Endothelial cell of umbilical vein (primary cell): ENCODE measurements around the gene SENP6. TPM values are rescaled to one million over a fixed set of nuclear protein-coding genes. Genes with fewer than 3 reads are reported as not detected.

Experiments
- BruUV-seq: library from RNA; stranded (reverse); fragments of 400-500 nt; replicated peaks from 2 replicates; lab custom pipeline; 2021; lab: Mats Ljungman, UMichigan
- CTCF ChIA-PET: fragments of 300-600, 350-600 bp; sonication (Branson Sonifier 250); formaldehyde crosslinking; loops from one replicate; lab custom pipeline; 2021; ENCODE audit warnings: antibody characterized with exemption, inconsistent platforms; lab: Charles Lee
- POLR2A ChIA-PET: fragments of 300-600, 350-600 bp; sonication (Branson Sonifier 250); formaldehyde crosslinking; loops from one replicate; lab custom pipeline; 2021; ENCODE audit warnings: antibody characterized with exemption, inconsistent platforms; lab: Charles Lee
- DNase-seq: peaks from one replicate; pipeline ENCODE4 v3.0.0-alpha.2; 2011; ENCODE audit warnings: low read depth, low spot score
- FAIRE-seq: peaks from 2 replicates; lab custom pipeline; 2011; peaks lifted over from hg19 to GRCh38; lab: Jason Lieb, UNC
- H2AFZ ChIP-seq: 2 replicates; pipeline ENCODE4 v1.6.0; 2012; ENCODE audit warnings: low read depth, low read length, control low read depth, inconsistent platforms
- H3K27ac ChIP-seq: 2 replicates; pipeline ENCODE4 v1.5.1; 2011; ENCODE audit warnings: low read depth, mild to moderate bottlenecking, control low read depth, low read length, moderate library complexity; ENCODE audit not compliant: insufficient read depth
- H3K27me3 ChIP-seq, 2 experiments: 2 replicates each; pipeline versions ENCODE4 v1.6.0 to v1.6.1; 2011; ENCODE audit warnings: low read length in 2 of 2, mixed read lengths in 1 of 2; ENCODE audit not compliant: control insufficient read depth in 2 of 2, insufficient read depth in 2 of 2
- H3K36me3 ChIP-seq, 2 experiments: 2 replicates in 1 of 2; 3 replicates in 1 of 2; pipeline ENCODE4 v1.5.1; 2011; ENCODE audit warnings: low read length in 2 of 2, mild to moderate bottlenecking in 1 of 2, moderate library complexity in 1 of 2; ENCODE audit not compliant: control insufficient read depth in 2 of 2, insufficient read depth in 2 of 2; ENCODE audit errors: extremely low read depth in 1 of 2
- H3K4me1 ChIP-seq: 3 replicates; pipeline ENCODE4 v1.5.1; 2011; ENCODE audit warnings: mild to moderate bottlenecking, low read length; ENCODE audit not compliant: control insufficient read depth, insufficient read depth; ENCODE audit errors: extremely low read depth
- H3K4me2 ChIP-seq: 2 replicates; pipeline ENCODE4 v1.6.1; 2011; ENCODE audit warnings: low read length, control low read depth, mixed read lengths; ENCODE audit not compliant: insufficient read depth
- H3K4me3 ChIP-seq, 3 experiments: fragments of 200-600 bp in 1 of 3; sonication (generic), shearing (Covaris generic) in 1 of 3; replicated peaks in 1 of 3; 2 replicates each; pipeline ENCODE4 v1.5.1; 2011 to 2016; ENCODE audit warnings: control low read depth in 3 of 3, low read length in 3 of 3, mild to moderate bottlenecking in 2 of 3, inconsistent platforms in 1 of 3, low read depth in 1 of 3, moderate library complexity in 1 of 3; ENCODE audit not compliant: insufficient read depth in 1 of 3
- H3K79me2 ChIP-seq: 2 replicates; pipeline ENCODE4 v1.6.0; 2012; ENCODE audit warnings: low read length, inconsistent platforms; ENCODE audit not compliant: control insufficient read depth, insufficient read depth
- H3K9ac ChIP-seq: replicated peaks from 2 replicates; pipeline ENCODE3; 2011; ENCODE audit warnings: low read length, control low read depth; ENCODE audit not compliant: insufficient read depth; ENCODE audit errors: extremely low read depth
- H3K9me1 ChIP-seq: replicated peaks from 3 replicates; pipeline ENCODE4 v1.6.0; 2011; ENCODE audit warnings: mild to moderate bottlenecking, low read length; ENCODE audit not compliant: control insufficient read depth, insufficient read depth; ENCODE audit errors: extremely low read depth
- H3K9me3 ChIP-seq: replicated peaks from 2 replicates; pipeline ENCODE4 v1.5.1; 2012; ENCODE audit warnings: low read length, inconsistent platforms; ENCODE audit not compliant: control insufficient read depth, insufficient read depth
- H4K20me1 ChIP-seq: replicated peaks from 2 replicates; pipeline ENCODE3; 2011; ENCODE audit warnings: mild to moderate bottlenecking, low read length; ENCODE audit not compliant: control insufficient read depth, insufficient read depth; ENCODE audit errors: extremely low read depth
- EZH2 ChIP-seq: IDR thresholded peaks from 2 replicates; pipeline ENCODE4 v1.6.1; 2012; ENCODE audit warnings: borderline replicate concordance, low read depth, mild to moderate bottlenecking, moderate library complexity, low read length, inconsistent platforms; ENCODE audit not compliant: severe bottlenecking
- FOS ChIP-seq: IDR thresholded peaks from 2 replicates; pipeline ENCODE4 v1.6.1; 2011; ENCODE audit warnings: mild to moderate bottlenecking, low read length, moderate library complexity, borderline replicate concordance; ENCODE audit not compliant: insufficient read depth
- GATA2 ChIP-seq: IDR thresholded peaks from 2 replicates; pipeline ENCODE4 v1.7.0; 2011; ENCODE audit warnings: low read depth, mild to moderate bottlenecking, moderate library complexity, mixed read lengths, low read length; ENCODE audit not compliant: insufficient read length, insufficient read depth
- JUN ChIP-seq: IDR thresholded peaks from 2 replicates; pipeline ENCODE4 v1.6.1; 2011; ENCODE audit warnings: borderline replicate concordance, low read depth; ENCODE audit not compliant: insufficient read length, insufficient read depth
- MYC ChIP-seq: IDR thresholded peaks from one replicate; pipeline ENCODE4 v1.6.1; 2011; ENCODE audit warnings: mild to moderate bottlenecking, low read depth, low read length
- POLR2A ChIP-seq: IDR thresholded peaks from 2 replicates; pipeline ENCODE4 v1.6.1; 2012; ENCODE audit warnings: low read depth, mild to moderate bottlenecking, control low read depth, low read length
- POLR2AphosphoS5 ChIP-seq: IDR thresholded peaks from 2 replicates; pipeline ENCODE4 v1.6.1; 2012; ENCODE audit warnings: low read depth, mild to moderate bottlenecking, control low read depth, low read length, moderate library complexity; ENCODE audit not compliant: insufficient read depth
- dilution Hi-C: fragments of 300-500 bp; cut with MboI; formaldehyde crosslinking; loops from one replicate; pipeline ENCODE4 v1.15.0; 2019; ENCODE audit warnings: low sequenced_read_pairs; ENCODE audit not compliant: extremely low pct_ligation_motif_present
- intact Hi-C: fragments of 100-400 bp; cut with micrococcal nuclease; formaldehyde crosslinking; loops from one replicate; pipeline ENCODE4 v1.10.0; 2022
- polyA plus RNA-seq, 4 experiments: library from polyadenylated mRNA; depleted of rRNA in 3 of 4; stranded (reverse) in 3 of 4; unstranded in 1 of 4; fragments of >200 nt; gene quantifications; 2 replicates each; pipeline versions ENCODE4 v1.2.1 to v1.2.3, GENCODE V29; 2011 to 2012; ENCODE audit warnings: missing spikeins in 1 of 4
- total RNA-seq: library from RNA; stranded (reverse); gene quantifications from 2 replicates; pipeline ENCODE4 v1.2.3, GENCODE V29; 2021
- TF ChIP-seq, protein P1 (sequence below): IDR thresholded peaks from 2 replicates; pipeline ENCODE4 v1.6.1; 2011; ENCODE audit not compliant: insufficient read depth, insufficient read length
- TF ChIP-seq, protein P2 (sequence below), 2 donors: IDR thresholded peaks; 1 replicate in 1 of 2; 2 replicates in 1 of 2; pipeline ENCODE4 v1.5.1; 2011; ENCODE audit warnings: low read length in 2 of 2, mild to moderate bottlenecking in 2 of 2, moderate library complexity in 2 of 2, control low read depth in 1 of 2, inconsistent platforms in 1 of 2, low read depth in 1 of 2; ENCODE audit not compliant: insufficient read depth in 1 of 2; ENCODE audit errors: extremely low read depth in 1 of 2

Gene SENP6
- total and polyA plus RNA-seq, 2 donors (not counting 3 experiments of a cell fraction or from before 2014, with no cell fraction given), result 11.5 to 99.1 TPM

DNA sequence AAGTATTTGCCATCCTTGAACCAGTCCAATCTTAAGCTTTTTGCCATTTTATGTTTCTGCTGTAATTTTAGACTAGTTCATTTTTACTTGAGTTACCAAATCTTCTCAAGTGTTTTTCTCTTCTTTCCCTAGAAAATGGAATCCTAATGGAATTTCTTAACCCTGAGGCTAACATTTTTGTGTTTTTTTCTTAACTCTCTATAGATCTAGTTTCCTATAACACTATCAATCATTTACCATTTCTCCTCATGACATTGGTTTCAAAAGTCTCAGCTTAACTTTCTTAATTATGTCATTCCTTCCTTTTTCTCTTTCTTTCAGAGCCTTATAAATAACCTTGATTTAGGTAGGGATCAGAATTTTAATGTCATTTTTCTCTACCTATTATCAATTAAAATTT, 54.8 kb downstream of the SENP6 start:
- H3K9me3 ChIP-seq, result no peaks in the 10 kb centered on the region
- H3K36me3 ChIP-seq, result peaks cover 8 to 26% of the 10 kb centered on the region in 2 experiments
- no peak overlapping the region for H3K27ac ChIP-seq
- BruUV-seq, result no TSS peak
- H3K4me1 ChIP-seq, result no peaks in the 10 kb centered on the region
- H3K79me2 ChIP-seq, result no peaks in the 10 kb centered on the region
- H4K20me1 ChIP-seq, result no peaks in the 10 kb centered on the region
- no peaks in the 10 kb centered on the region for H3K9me1 ChIP-seq
- no peak overlapping the region for H3K4me3 ChIP-seq
- no peak for FAIRE-seq
- no peak overlapping the region for H3K4me2 ChIP-seq
- no peak for DNase-seq
- H3K9ac ChIP-seq, result no peak overlapping the region
- intact Hi-C loops (no loop called here), dilution Hi-C loops (no loop called here)
- ChIA-PET CTCF (interaction anchor here (1.1 kb wide), 1 partner anchor 8 kb away, joined by 3 read pairs; no protein-coding TSS in a partner anchor), POLR2A (interaction anchor here (0.7 kb wide), 1 partner anchor 55 kb away, joined by 3 read pairs; the partner anchor contains the start of gene SENP6)
- no peak overlapping the region for H2AFZ ChIP-seq
- TF ChIP-seq FOS (no peak), MYC (no peak), POLR2A (no peak), GATA2 (no peak), POLR2AphosphoS5 (no peak), EZH2 (no peak), JUN (no peak)
- TF ChIP-seq, protein P1, sequence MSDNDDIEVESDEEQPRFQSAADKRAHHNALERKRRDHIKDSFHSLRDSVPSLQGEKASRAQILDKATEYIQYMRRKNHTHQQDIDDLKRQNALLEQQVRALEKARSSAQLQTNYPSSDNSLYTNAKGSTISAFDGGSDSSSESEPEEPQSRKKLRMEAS, result no peak
- TF ChIP-seq, protein P2, sequence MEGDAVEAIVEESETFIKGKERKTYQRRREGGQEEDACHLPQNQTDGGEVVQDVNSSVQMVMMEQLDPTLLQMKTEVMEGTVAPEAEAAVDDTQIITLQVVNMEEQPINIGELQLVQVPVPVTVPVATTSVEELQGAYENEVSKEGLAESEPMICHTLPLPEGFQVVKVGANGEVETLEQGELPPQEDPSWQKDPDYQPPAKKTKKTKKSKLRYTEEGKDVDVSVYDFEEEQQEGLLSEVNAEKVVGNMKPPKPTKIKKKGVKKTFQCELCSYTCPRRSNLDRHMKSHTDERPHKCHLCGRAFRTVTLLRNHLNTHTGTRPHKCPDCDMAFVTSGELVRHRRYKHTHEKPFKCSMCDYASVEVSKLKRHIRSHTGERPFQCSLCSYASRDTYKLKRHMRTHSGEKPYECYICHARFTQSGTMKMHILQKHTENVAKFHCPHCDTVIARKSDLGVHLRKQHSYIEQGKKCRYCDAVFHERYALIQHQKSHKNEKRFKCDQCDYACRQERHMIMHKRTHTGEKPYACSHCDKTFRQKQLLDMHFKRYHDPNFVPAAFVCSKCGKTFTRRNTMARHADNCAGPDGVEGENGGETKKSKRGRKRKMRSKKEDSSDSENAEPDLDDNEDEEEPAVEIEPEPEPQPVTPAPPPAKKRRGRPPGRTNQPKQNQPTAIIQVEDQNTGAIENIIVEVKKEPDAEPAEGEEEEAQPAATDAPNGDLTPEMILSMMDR (IDR thresholded peaks at IDR 0.05; ENCODE audit: extremely low read depth in 1 of 2, insufficient read depth in 1 of 2, low read depth in 1 of 2, low read length in 2 of 2), result no peak
- H3K27me3 ChIP-seq, result no peaks in the 10 kb centered on the region
